Choroid plexus epithelial cell (primary cell): Measurements from ENCODE around the gene COL3A1.

Experiments used
- DNase-seq: peaks from one replicate; pipeline ENCODE4 v3.0.0-alpha.2; 2010; ENCODE audit warnings: low read depth
- H3K4me3 ChIP-seq: 2 replicates; pipeline ENCODE4 v1.5.1; 2011; ENCODE audit warnings: low read depth, mild to moderate bottlenecking, control low read depth, low read length, moderate library complexity
- CTCF ChIP-seq: conservative IDR thresholded peaks from 2 replicates; pipeline ENCODE4 v1.5.1; 2011; ENCODE audit warnings: low read depth, mild to moderate bottlenecking, control low read depth, inconsistent platforms, low read length, moderate library complexity

The COL3A1 gene

GRCh38 chr2:188974164-188974563 lies at the start of gene COL3A1:
Gene COL3A1 (plus strand): TSS chr2:188974373. CDS start chr2:188974490, 117 bp downstream.
- DNase-seq = peak; percentile 96
- H3K4me3 ChIP-seq = peak within 1 kb of the TSS; percentile 63

GRCh38 chr2:188928643-188929042 lies 45.5 kb upstream of the COL3A1 start:
- TF ChIP-seq CTCF = no peak
- no peak overlapping the region for H3K4me3 ChIP-seq
- DNase-seq = no peak

More at GRCh38 chr2:188974164-188974563, at the start of gene COL3A1:
- no peak for TF ChIP-seq CTCF

- TF ChIP-seq CTCF = no peak
- DNase-seq = peak; percentile 15
Observed at GRCh38 chr2:188931361-188931760, 42.8 kb upstream of the COL3A1 start.

GRCh38 chr2:188937228-188938220 lies 36.6 kb upstream of the COL3A1 start:
- no peak overlapping the region for H3K4me3 ChIP-seq
- DNase-seq = peak; percentile 87
- no peak for TF ChIP-seq CTCF

More at GRCh38 chr2:188931361-188931760, 42.8 kb upstream of the COL3A1 start:
- no peak overlapping the region for H3K4me3 ChIP-seq

- H3K4me3 ChIP-seq = no peak overlapping the region
- peak; percentile 36 for DNase-seq
- no peak for TF ChIP-seq CTCF
Observed at GRCh38 chr2:188940171-188940570, 34.0 kb upstream of the COL3A1 start.

- H3K4me3 ChIP-seq = no peak overlapping the region
- TF ChIP-seq CTCF = no peak
- no peak for DNase-seq
Observed at GRCh38 chr2:188944442-188944841, 29.7 kb upstream of the COL3A1 start.
